ENCODE measurements around the gene ZG16. TPM values are rescaled to one million over a fixed set of nuclear protein-coding genes. Genes with fewer than 3 reads are reported as not detected.

Gene ZG16
- total and polyA plus RNA-seq, 2 of the 8 experiments (the other 6 are each of a cell fraction or from before 2014, with no cell fraction given), result not detected

GRCh38 chr16:29830774-29831173 lies 52.7 kb downstream of the ZG16 start (continued):
- TF ChIP-seq CHD7 (IDR thresholded peaks at IDR 0.05; ENCODE audit: insufficient replicate concordance, low read length) (no peak), E2F6 (IDR thresholded peaks at IDR 0.05) (no peak), GABPA (IDR thresholded peaks at IDR 0.05; ENCODE audit: borderline replicate concordance, insufficient read depth, low read length) (no peak), SIX5 (IDR thresholded peaks at IDR 0.05; ENCODE audit: low read depth, low read length) (no peak), SP2 (IDR thresholded peaks at IDR 0.05; ENCODE audit: low read length) (no peak)
